Right kidney (tissue), 1 donor: ENCODE measurements around the gene BCAP29.
"Not testable (repeated sequence)": the region's sequence is repeated elsewhere in the genome, so short reads cannot be mapped to it uniquely, and the experiment has no call there.

Source experiments
- DNase-seq: peaks from one replicate; pipeline ENCODE4 v3.0.0-alpha.2; 2016

Gene BCAP29

GRCh38 chr7:107615910-107616680, 36.0 kb downstream of the BCAP29 start:
- no peak for DNase-seq

GRCh38 chr7:107622429-107622828, 42.4 kb downstream of the BCAP29 start:
- DNase-seq, result no peak

GRCh38 chr7:107622894-107623293, 42.8 kb downstream of the BCAP29 start:
- no peak for DNase-seq

GRCh38 chr7:107627002-107627401, 47.0 kb downstream of the BCAP29 start:
- DNase-seq, result no peak

- DNase-seq, result no peak
Measured at GRCh38 chr7:107628461-107629064, 48.5 kb downstream of the BCAP29 start.

- DNase-seq, result no peak
Measured at GRCh38 chr7:107630342-107630741, 50.3 kb downstream of the BCAP29 start.

GRCh38 chr7:107631588-107632491, 51.8 kb downstream of the BCAP29 start:
- no peak for DNase-seq

- no peak for DNase-seq
Measured at GRCh38 chr7:107632492-107632865, 52.4 kb downstream of the BCAP29 start.

GRCh38 chr7:107638594-107638993, 58.5 kb downstream of the BCAP29 start:
- DNase-seq, result no peak

GRCh38 chr7:107639070-107639469, 59.0 kb downstream of the BCAP29 start:
- DNase-seq, result not testable (repeated sequence)

GRCh38 chr7:107641676-107642075, 61.6 kb downstream of the BCAP29 start:
- DNase-seq, result no peak

GRCh38 chr7:107642501-107642900, 62.5 kb downstream of the BCAP29 start:
- no peak for DNase-seq

- DNase-seq, result no peak
Measured at GRCh38 chr7:107643407-107643806, 63.4 kb downstream of the BCAP29 start.

- DNase-seq, result no peak
Measured at GRCh38 chr7:107643938-107644308, 63.9 kb downstream of the BCAP29 start.

- DNase-seq, result no peak
Measured at GRCh38 chr7:107644309-107644974, 64.4 kb downstream of the BCAP29 start.

- DNase-seq, result no peak
Measured at GRCh38 chr7:107652642-107653041, 72.6 kb downstream of the BCAP29 start.

GRCh38 chr7:107658467-107658866, 78.4 kb downstream of the BCAP29 start:
- no peak for DNase-seq

GRCh38 chr7:107659666-107660065, 79.6 kb downstream of the BCAP29 start:
- no peak for DNase-seq

GRCh38 chr7:107660381-107661080, 80.5 kb downstream of the BCAP29 start, which contains the start of gene SLC26A4:
Gene SLC26A4, plus strand, starts transcription at chr7:107660828. Its CDS starts 814 bp downstream, at chr7:107661642.
- no peak for DNase-seq

GRCh38 chr7:107661081-107661864, 81.2 kb downstream of the BCAP29 start:
- peak; percentile 76 for DNase-seq

GRCh38 chr7:107661865-107662379, 81.9 kb downstream of the BCAP29 start:
- no peak for DNase-seq
